ENCODE measurements around the gene ITIH2.
"Not testable (repeated sequence)": the region's sequence is repeated elsewhere in the genome, so short reads cannot be mapped to it uniquely, and the experiment has no call there.

Gene ITIH2

DNA sequence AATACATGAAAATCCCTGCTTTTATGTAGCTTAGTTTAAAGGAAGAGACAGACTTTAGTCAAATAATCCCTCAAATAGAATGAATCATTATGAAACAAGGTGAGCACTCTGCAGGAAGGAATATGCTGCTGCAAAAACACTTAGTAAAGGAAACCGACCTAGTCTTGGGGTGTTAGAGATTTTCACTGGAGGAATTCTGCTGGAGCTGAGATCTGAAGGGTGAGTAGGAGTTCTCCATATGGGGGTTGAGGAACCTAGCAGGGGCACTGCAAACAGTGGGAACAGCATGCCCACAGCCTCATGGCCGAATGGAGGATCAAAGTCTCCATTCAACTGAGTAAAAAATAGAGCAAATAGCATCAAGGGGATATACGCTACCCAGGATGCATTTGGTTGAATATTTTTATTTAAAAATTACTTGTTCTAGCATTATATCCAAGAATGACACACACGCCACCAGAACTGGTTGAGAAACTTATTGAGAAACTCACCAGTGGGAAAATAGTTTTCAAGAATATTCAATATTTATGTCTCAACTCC is 3.5 kb downstream of the ITIH2 start:
- TF ChIP-seq POLR2A (IDR thresholded peaks at IDR 0.05; ENCODE audit: extremely low read depth, insufficient read length), result no peak
- no peak for TF ChIP-seq MYC (IDR thresholded peaks at IDR 0.05; ENCODE audit: low read depth, low read length)
- TF ChIP-seq, protein P1, sequence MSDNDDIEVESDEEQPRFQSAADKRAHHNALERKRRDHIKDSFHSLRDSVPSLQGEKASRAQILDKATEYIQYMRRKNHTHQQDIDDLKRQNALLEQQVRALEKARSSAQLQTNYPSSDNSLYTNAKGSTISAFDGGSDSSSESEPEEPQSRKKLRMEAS (IDR thresholded peaks at IDR 0.05; ENCODE audit: low read depth, low read length), result no peak
- no peak for TF ChIP-seq CTCF (IDR thresholded peaks at IDR 0.05; ENCODE audit: low read depth, low read length)
- DNase-seq (ENCODE audit: low read depth), result no peak
- H3K4me3 ChIP-seq (ENCODE audit: low read depth, low read length), result no peak overlapping the region

DNA sequence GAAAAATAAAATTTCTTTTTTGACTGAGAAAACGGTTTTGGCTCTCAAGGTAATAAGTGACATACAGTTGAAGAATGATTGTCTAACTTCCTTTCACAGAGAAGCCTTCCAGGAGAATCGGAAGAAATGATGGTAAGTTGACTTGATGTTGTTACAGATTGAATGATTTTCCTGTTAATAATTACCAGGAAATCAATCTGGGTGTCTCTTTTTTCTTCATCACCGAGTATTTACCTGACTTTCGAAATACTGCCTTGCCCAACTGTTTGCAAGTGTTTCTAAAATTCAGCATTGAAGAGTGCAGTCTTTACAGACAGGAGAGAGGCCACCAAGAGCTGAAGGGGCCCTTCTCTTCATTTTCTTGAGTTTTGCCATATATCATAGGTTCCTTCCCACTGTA is 4.0 kb downstream of the ITIH2 start:
- TF ChIP-seq MYC (IDR thresholded peaks at IDR 0.05; ENCODE audit: low read depth, low read length), result no peak
- TF ChIP-seq CTCF (IDR thresholded peaks at IDR 0.05; ENCODE audit: low read depth, low read length), result no peak
- TF ChIP-seq POLR2A (IDR thresholded peaks at IDR 0.05; ENCODE audit: extremely low read depth, insufficient read length), result no peak
- TF ChIP-seq, protein P1 (IDR thresholded peaks at IDR 0.05; ENCODE audit: low read depth, low read length), result no peak
- no peak overlapping the region for H3K4me3 ChIP-seq (ENCODE audit: low read depth, low read length)
- DNase-seq (ENCODE audit: low read depth), result no peak

- H3K4me3 ChIP-seq (ENCODE audit: low read depth, low read length), result no peak overlapping the region
- DNase-seq (ENCODE audit: low read depth), result no peak
- TF ChIP-seq, protein P1 (IDR thresholded peaks at IDR 0.05; ENCODE audit: low read depth, low read length), result no peak
- TF ChIP-seq POLR2A (IDR thresholded peaks at IDR 0.05; ENCODE audit: extremely low read depth, insufficient read length) (no peak), MYC (IDR thresholded peaks at IDR 0.05; ENCODE audit: low read depth, low read length) (no peak), CTCF (IDR thresholded peaks at IDR 0.05; ENCODE audit: low read depth, low read length) (no peak)
These were observed 4.9 kb downstream of the ITIH2 start for GRCh38 chr10:7707858-7708622.

DNA sequence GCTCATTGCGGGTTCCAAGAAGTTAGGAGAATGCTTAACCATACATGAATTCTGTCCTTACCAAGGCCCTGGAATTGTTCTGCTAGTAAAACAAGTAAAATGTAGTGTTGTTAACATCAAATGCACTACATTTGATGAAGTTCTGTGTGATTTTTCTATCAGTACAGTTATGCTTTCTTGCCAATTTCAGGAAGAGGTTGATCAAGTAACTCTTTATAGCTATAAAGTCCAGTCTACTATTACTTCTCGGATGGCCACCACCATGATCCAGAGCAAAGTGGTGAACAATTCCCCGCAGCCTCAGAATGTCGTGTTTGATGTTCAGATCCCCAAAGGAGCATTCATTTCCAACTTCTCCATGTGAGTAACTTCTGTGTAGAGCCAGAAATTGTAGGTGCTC is 5.7 kb downstream of the ITIH2 start:
- no peak overlapping the region for H3K4me3 ChIP-seq (ENCODE audit: low read depth, low read length)
- no peak for TF ChIP-seq CTCF (IDR thresholded peaks at IDR 0.05; ENCODE audit: low read depth, low read length)
- TF ChIP-seq MYC (IDR thresholded peaks at IDR 0.05; ENCODE audit: low read depth, low read length), result no peak
- TF ChIP-seq, protein P1 (IDR thresholded peaks at IDR 0.05; ENCODE audit: low read depth, low read length), result no peak
- no peak for TF ChIP-seq POLR2A (IDR thresholded peaks at IDR 0.05; ENCODE audit: extremely low read depth, insufficient read length)
- DNase-seq (ENCODE audit: low read depth), result no peak

GRCh38 chr10:7710446-7710845 is 7.3 kb downstream of the ITIH2 start:
- H3K4me3 ChIP-seq (ENCODE audit: low read depth, low read length), result no peak overlapping the region
- TF ChIP-seq MYC (IDR thresholded peaks at IDR 0.05; ENCODE audit: low read depth, low read length) (no peak), POLR2A (IDR thresholded peaks at IDR 0.05; ENCODE audit: extremely low read depth, insufficient read length) (no peak), CTCF (IDR thresholded peaks at IDR 0.05; ENCODE audit: low read depth, low read length) (no peak)
- TF ChIP-seq, protein P1 (IDR thresholded peaks at IDR 0.05; ENCODE audit: low read depth, low read length), result no peak
- no peak for DNase-seq (ENCODE audit: low read depth)

DNA sequence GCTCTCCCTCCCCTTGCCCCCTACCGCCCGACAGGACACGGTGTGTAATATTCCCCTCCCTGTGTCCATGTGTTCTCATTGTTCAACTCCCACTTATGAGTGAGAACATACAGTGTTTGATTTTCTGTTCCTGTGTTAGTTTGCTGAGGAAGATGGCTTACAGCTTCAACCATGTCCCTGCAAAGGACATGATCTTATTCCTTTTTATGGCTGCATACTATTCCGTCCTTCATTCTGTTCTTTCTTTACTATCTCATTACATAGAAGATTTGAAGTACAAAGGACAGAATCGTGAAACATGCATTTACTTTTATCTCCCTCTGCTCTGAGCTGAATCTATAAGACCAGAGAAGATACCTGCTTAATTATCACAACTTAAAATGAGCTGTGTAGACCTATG is 8.0 kb downstream of the ITIH2 start:
- not testable (repeated sequence) for H3K4me3 ChIP-seq (ENCODE audit: low read depth, low read length); DNase-seq (ENCODE audit: low read depth)
